Measurements from ENCODE around the gene SAP30L. TPM values are rescaled to one million over a fixed set of nuclear protein-coding genes. Genes with fewer than 3 reads are reported as not detected.

SAP30L gene
- total and polyA plus RNA-seq, 2 of the 4 experiments (the other 2 are of a cell fraction): 9.7 to 17.6 TPM

- Histone ChIP-seq H2BK15ac (ENCODE audit: low read depth, low read length) (no peak overlapping the region), H3K4me3 (ENCODE audit: insufficient read depth, low read depth, low read length) (no peak overlapping the region), H3K18ac (ENCODE audit: low read depth, low read length) (no peak overlapping the region), H3K4ac (ENCODE audit: low read depth, low read length) (no peak overlapping the region), H2AFZ (replicated peaks; ENCODE audit: low read length, poor library complexity) (no peak overlapping the region), H2BK120ac (ENCODE audit: low read depth, low read length) (no peak overlapping the region), H3K4me1 (ENCODE audit: control insufficient read depth, insufficient read depth, low read length) (no peaks in the 10 kb centered on the region), H3K27me3 (ENCODE audit: control insufficient read depth, insufficient read depth, low read length) (no peaks in the 10 kb centered on the region), H4K5ac (ENCODE audit: low read depth, low read length) (no peak overlapping the region), H3K9ac (ENCODE audit: low read depth, low read length) (no peak overlapping the region), H2BK20ac (ENCODE audit: low read depth, low read length) (no peak overlapping the region), H3K79me1 (ENCODE audit: low read depth in 1 of 2, low read length in 2 of 2) (no peaks in the 10 kb centered on the region), H4K20me1 (ENCODE audit: insufficient read depth, low read length) (no peaks in the 10 kb centered on the region), H3K36me3 (ENCODE audit: control insufficient read depth, insufficient read depth, low read length) (peaks cover 22% of the 10 kb centered on the region), H3K9me3 (ENCODE audit: control insufficient read depth, insufficient read depth, low read length) (no peaks in the 10 kb centered on the region), H3K4me2 (ENCODE audit: low read depth, low read length) (no peak overlapping the region), H2AK9ac (replicated peaks; ENCODE audit: low read depth, low read length, poor library complexity) (no peak overlapping the region), H3K27ac (ENCODE audit: insufficient read depth, low read length) (no peak overlapping the region), H3K9me1 (ENCODE audit: insufficient read depth, low read length) (no peaks in the 10 kb centered on the region; the same call in 1 of the 2 replicates), H3K14ac (replicated peaks; ENCODE audit: low read depth, low read length) (no peak overlapping the region), H3K23ac (ENCODE audit: low read depth, low read length) (no peak overlapping the region), H3K56ac (ENCODE audit: extremely low read depth, insufficient read depth, low read length) (no peak overlapping the region), H4K91ac (ENCODE audit: insufficient read depth, low read depth, low read length) (no peak overlapping the region), H2BK5ac (ENCODE audit: low read depth, low read length, poor library complexity, severe bottlenecking) (no peak overlapping the region), H2AK5ac (ENCODE audit: low read depth, low read length) (no peak overlapping the region), H4K8ac (ENCODE audit: low read depth in 2 of 2, low read length in 2 of 2) (no peak overlapping the region)
- DNase-seq: no peak
- in situ Hi-C loops (cut with MboI; ENCODE audit: low sequenced_read_pairs) (no loop called here), dilution Hi-C loops (cut with HindIII; ENCODE audit: low sequenced_read_pairs, unreplicated experiment) (no loop called here), intact Hi-C loops (cut with micrococcal nuclease) (no loop called here)
- no TSS peak for BruUV-seq (replicated peaks)
- POLR2A ChIA-PET (ENCODE audit: unreplicated experiment): no interaction called here
- WGBS, 2 experiments (ENCODE audit: extremely low coverage in 2 of 2, insufficient read length in 1 of 2): 83% methylated on average over 2 of the region's 5 CpGs; no CpG with 5 or more reads in 1 of the 2 experiments
- no peak for TF ChIP-seq CHD1 (IDR thresholded peaks at IDR 0.05; ENCODE audit: low read depth, low read length)
- TF ChIP-seq ELK1 (IDR thresholded peaks at IDR 0.05; ENCODE audit: borderline replicate concordance, low read depth, low read length): no peak
- no peak for TF ChIP-seq RAD21 (IDR thresholded peaks at IDR 0.05; ENCODE audit: low read length)
- no peak for TF ChIP-seq MAZ (IDR thresholded peaks at IDR 0.05; ENCODE audit: borderline replicate concordance, low read depth, low read length)
- TF ChIP-seq FOS (IDR thresholded peaks at IDR 0.05; ENCODE audit: low read depth, low read length): no peak
- ATAC-seq (ENCODE audit: low read depth): peak; percentile 40
- CTCF ChIA-PET: interaction anchor here (0.5 kb wide), 1 partner anchor 382 kb away, joined by 4 read pairs; no protein-coding TSS in a partner anchor
These were observed 8.4 kb upstream of the SAP30L start for GRCh38 chr5:154437281-154437965.

Data from IMR-90 (cell line).